Upper lobe of left lung (tissue), 4 donors: ENCODE measurements around the gene OTOS.

Experiments used
- EP300 ChIP-seq, 4 donors: sonication (generic); formaldehyde crosslinking; IDR thresholded peaks; one replicate each; pipeline ENCODE4 v1.5.1; 2017; ENCODE audit warnings: antibody characterized with exemption in 4 of 4, control low read depth in 2 of 4
- POLR2A ChIP-seq, 4 donors: fragments of 450-650 bp; IDR thresholded peaks; one replicate each; pipeline ENCODE4 v1.5.1; 2016 to 2017; ENCODE audit warnings: antibody characterized with exemption in 4 of 4, mild to moderate bottlenecking in 2 of 4
- POLR2AphosphoS5 ChIP-seq, 2 donors: sonication (generic); formaldehyde crosslinking; IDR thresholded peaks; one replicate each; pipeline ENCODE4 v1.5.1; 2017; ENCODE audit warnings: antibody characterized with exemption in 2 of 2
- TF ChIP-seq, protein P1 (sequence below), 6 experiments: fragments of 450-650 bp in 4 of 6; fragments of 200-600 bp in 2 of 6; sonication (generic) in 2 of 6; IDR thresholded peaks; one replicate each; pipeline ENCODE4 v1.5.1; 2016 to 2019; ENCODE audit warnings: antibody characterized with exemption in 6 of 6

GRCh38 chr2:240184656-240185055 is 44.2 kb upstream of the OTOS start:
- TF ChIP-seq, protein P1, sequence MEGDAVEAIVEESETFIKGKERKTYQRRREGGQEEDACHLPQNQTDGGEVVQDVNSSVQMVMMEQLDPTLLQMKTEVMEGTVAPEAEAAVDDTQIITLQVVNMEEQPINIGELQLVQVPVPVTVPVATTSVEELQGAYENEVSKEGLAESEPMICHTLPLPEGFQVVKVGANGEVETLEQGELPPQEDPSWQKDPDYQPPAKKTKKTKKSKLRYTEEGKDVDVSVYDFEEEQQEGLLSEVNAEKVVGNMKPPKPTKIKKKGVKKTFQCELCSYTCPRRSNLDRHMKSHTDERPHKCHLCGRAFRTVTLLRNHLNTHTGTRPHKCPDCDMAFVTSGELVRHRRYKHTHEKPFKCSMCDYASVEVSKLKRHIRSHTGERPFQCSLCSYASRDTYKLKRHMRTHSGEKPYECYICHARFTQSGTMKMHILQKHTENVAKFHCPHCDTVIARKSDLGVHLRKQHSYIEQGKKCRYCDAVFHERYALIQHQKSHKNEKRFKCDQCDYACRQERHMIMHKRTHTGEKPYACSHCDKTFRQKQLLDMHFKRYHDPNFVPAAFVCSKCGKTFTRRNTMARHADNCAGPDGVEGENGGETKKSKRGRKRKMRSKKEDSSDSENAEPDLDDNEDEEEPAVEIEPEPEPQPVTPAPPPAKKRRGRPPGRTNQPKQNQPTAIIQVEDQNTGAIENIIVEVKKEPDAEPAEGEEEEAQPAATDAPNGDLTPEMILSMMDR (IDR thresholded peaks at IDR 0.05), result no peak
- TF ChIP-seq POLR2A (IDR thresholded peaks at IDR 0.05), result no peak
- no peak for TF ChIP-seq POLR2AphosphoS5 (IDR thresholded peaks at IDR 0.05)
- no peak for TF ChIP-seq EP300 (IDR thresholded peaks at IDR 0.05)
